ENCODE results near the gene VAV2.

The VAV2 gene

GRCh38 chr9:133842174-133842573 is 149.9 kb downstream of the VAV2 start:
- FAIRE-seq = no peak
- no peak for DNase-seq (ENCODE audit: low spot score)

- DNase-seq (ENCODE audit: low spot score) (no peak), FAIRE-seq (no peak)
Observed at GRCh38 chr9:133841167-133841812, 150.8 kb downstream of the VAV2 start.

GRCh38 chr9:133839822-133840329 is 152.2 kb downstream of the VAV2 start:
- FAIRE-seq = no peak
- no peak for DNase-seq (ENCODE audit: low spot score)

GRCh38 chr9:133838859-133839507 is 153.1 kb downstream of the VAV2 start:
- no peak for DNase-seq (ENCODE audit: low spot score)

GRCh38 chr9:133837627-133838597 is 154.2 kb downstream of the VAV2 start:
- FAIRE-seq (no peak), DNase-seq (ENCODE audit: low spot score) (no peak)

More at GRCh38 chr9:133838859-133839507, 153.1 kb downstream of the VAV2 start:
- no peak for FAIRE-seq

- FAIRE-seq (no peak), DNase-seq (ENCODE audit: low spot score) (no peak)
Observed at GRCh38 chr9:133836818-133837217, 155.3 kb downstream of the VAV2 start.

- FAIRE-seq = no peak
Observed at GRCh38 chr9:133836001-133836758, 155.9 kb downstream of the VAV2 start.

GRCh38 chr9:133835262-133835901 is 156.7 kb downstream of the VAV2 start:
- FAIRE-seq (no peak), DNase-seq (ENCODE audit: low spot score) (no peak)

More at GRCh38 chr9:133836001-133836758, 155.9 kb downstream of the VAV2 start:
- DNase-seq (ENCODE audit: low spot score) = no peak

- FAIRE-seq (no peak), DNase-seq (ENCODE audit: low spot score) (no peak)
Observed at GRCh38 chr9:133834080-133834976, 157.8 kb downstream of the VAV2 start.

GRCh38 chr9:133833388-133834025 is 158.6 kb downstream of the VAV2 start:
- no peak for FAIRE-seq

GRCh38 chr9:133832877-133833276 is 159.2 kb downstream of the VAV2 start:
- FAIRE-seq = no peak
- DNase-seq (ENCODE audit: low spot score) = no peak

More at GRCh38 chr9:133833388-133834025, 158.6 kb downstream of the VAV2 start:
- DNase-seq (ENCODE audit: low spot score) = no peak

- FAIRE-seq = no peak
- DNase-seq (ENCODE audit: low spot score) = no peak
Observed at GRCh38 chr9:133830711-133831110, 161.4 kb downstream of the VAV2 start.

GRCh38 chr9:133830310-133830709 is 161.8 kb downstream of the VAV2 start:
- DNase-seq (ENCODE audit: low spot score) = no peak
- FAIRE-seq = no peak

- FAIRE-seq (no peak), DNase-seq (ENCODE audit: low spot score) (no peak)
Observed at GRCh38 chr9:133828338-133828997, 163.7 kb downstream of the VAV2 start.

GRCh38 chr9:133826289-133827085 is 165.6 kb downstream of the VAV2 start:
- no peak for FAIRE-seq
- no peak for DNase-seq (ENCODE audit: low spot score)

GRCh38 chr9:133825555-133826218 is 166.4 kb downstream of the VAV2 start:
- DNase-seq (ENCODE audit: low spot score) = no peak
- FAIRE-seq = no peak

- FAIRE-seq = no peak
- no peak for DNase-seq (ENCODE audit: low spot score)
Observed at GRCh38 chr9:133824802-133825186, 167.3 kb downstream of the VAV2 start.
